DLD1 (cell line): ENCODE data around the gene RPTOR.

Source experiments
- in situ Hi-C: cut with HindIII; loops from 2 replicates; pipeline ENCODE4 v1.10.0; 2017; ENCODE audit warnings: low sequenced_read_pairs

RPTOR gene

GRCh38 chr17:80636361-80637018, 91.9 kb downstream of the RPTOR start:
- in situ Hi-C loops: no loop called here

GRCh38 chr17:80637048-80637781, 92.6 kb downstream of the RPTOR start:
- in situ Hi-C loops: no loop called here

GRCh38 chr17:80639658-80640057, 95.0 kb downstream of the RPTOR start:
- in situ Hi-C loops: no loop called here

GRCh38 chr17:80640366-80641084, 95.9 kb downstream of the RPTOR start:
- in situ Hi-C loops: no loop called here

GRCh38 chr17:80643326-80644099, 98.9 kb downstream of the RPTOR start:
- in situ Hi-C loops: no loop called here

- in situ Hi-C loops: no loop called here
These were observed 99.9 kb downstream of the RPTOR start for GRCh38 chr17:80644536-80644935.

- in situ Hi-C loops: no loop called here
These were observed 101.2 kb downstream of the RPTOR start for GRCh38 chr17:80645706-80646325.

GRCh38 chr17:80646328-80646727, 101.7 kb downstream of the RPTOR start:
- in situ Hi-C loops: no loop called here

- in situ Hi-C loops: no loop called here
These were observed 103.1 kb downstream of the RPTOR start for GRCh38 chr17:80647746-80648145.

GRCh38 chr17:80649200-80649644, 104.6 kb downstream of the RPTOR start:
- in situ Hi-C loops: no loop called here

GRCh38 chr17:80649672-80650330, 105.2 kb downstream of the RPTOR start:
- in situ Hi-C loops: no loop called here

- in situ Hi-C loops: no loop called here
These were observed 105.7 kb downstream of the RPTOR start for GRCh38 chr17:80650331-80650672.

- in situ Hi-C loops: no loop called here
These were observed 106.3 kb downstream of the RPTOR start for GRCh38 chr17:80650751-80651518.

- in situ Hi-C loops: no loop called here
These were observed 108.2 kb downstream of the RPTOR start for GRCh38 chr17:80652756-80653330.

- in situ Hi-C loops: no loop called here
These were observed 109.2 kb downstream of the RPTOR start for GRCh38 chr17:80653856-80654255.

GRCh38 chr17:80655608-80656007, 111.0 kb downstream of the RPTOR start:
- in situ Hi-C loops: no loop called here

GRCh38 chr17:80656590-80656989, 112.0 kb downstream of the RPTOR start:
- in situ Hi-C loops: no loop called here

- in situ Hi-C loops: no loop called here
These were observed 112.9 kb downstream of the RPTOR start for GRCh38 chr17:80657561-80657960.

- in situ Hi-C loops: no loop called here
These were observed 114.2 kb downstream of the RPTOR start for GRCh38 chr17:80658821-80659220.
